H7 (cell line): Measurements from ENCODE around the gene HMCN2. TPM values are rescaled to one million over a fixed set of nuclear protein-coding genes. Genes with fewer than 3 reads are reported as not detected.
"Not testable (repeated sequence)": the region's sequence is repeated elsewhere in the genome, so short reads cannot be mapped to it uniquely, and the experiment has no call there.

ENCODE experiments used
- DNase-seq: peaks from one replicate; pipeline ENCODE4 v3.0.0; 2012
- H3K27me3 ChIP-seq: 2 replicates; pipeline ENCODE4 v1.6.0; 2011; ENCODE audit warnings: mild to moderate bottlenecking, low read length; ENCODE audit not compliant: control insufficient read depth, insufficient read depth
- H3K36me3 ChIP-seq: replicated peaks from 2 replicates; pipeline ENCODE4 v1.5.1; 2011; ENCODE audit warnings: low read length; ENCODE audit not compliant: control insufficient read depth, insufficient read depth
- H3K4me3 ChIP-seq: 2 replicates; pipeline ENCODE4 v1.5.1; 2011; ENCODE audit warnings: low read depth, mild to moderate bottlenecking, control low read depth, low read length, moderate library complexity; ENCODE audit not compliant: insufficient read depth
- total RNA-seq: library from RNA; depleted of rRNA; stranded (reverse); fragments of >200 nt; shearing (Covaris generic); gene quantifications from 2 replicates; pipeline ENCODE4 v1.2.3, GENCODE V29; 2014

The HMCN2 gene
- total RNA-seq, 1 experiment from 2014 or later = 2.3 TPM

DNA sequence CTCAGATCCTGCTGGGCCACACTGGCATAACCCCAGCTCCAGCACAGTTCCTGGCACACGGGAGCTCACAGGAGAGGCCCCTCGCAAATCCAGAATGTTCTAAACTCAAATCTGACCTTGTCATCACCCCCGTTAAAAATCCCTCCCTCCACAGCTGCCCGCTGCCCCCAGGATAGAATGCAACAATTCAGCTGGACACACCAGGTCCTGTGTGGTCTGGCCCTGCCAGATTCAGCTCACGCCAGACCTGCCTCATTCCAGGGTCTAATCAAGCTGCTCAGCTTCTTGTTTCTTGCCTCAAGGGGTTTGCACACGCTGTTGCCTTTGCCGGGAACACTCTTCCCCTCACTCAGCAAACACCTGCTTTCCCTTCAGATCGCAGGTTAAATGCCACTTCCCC is 134.2 kb downstream of the HMCN2 start:
- Histone ChIP-seq H3K27me3 (no peaks in the 10 kb centered on the region), H3K36me3 (no peaks in the 10 kb centered on the region), H3K4me3 (no peak overlapping the region)
- no peak for DNase-seq

DNA sequence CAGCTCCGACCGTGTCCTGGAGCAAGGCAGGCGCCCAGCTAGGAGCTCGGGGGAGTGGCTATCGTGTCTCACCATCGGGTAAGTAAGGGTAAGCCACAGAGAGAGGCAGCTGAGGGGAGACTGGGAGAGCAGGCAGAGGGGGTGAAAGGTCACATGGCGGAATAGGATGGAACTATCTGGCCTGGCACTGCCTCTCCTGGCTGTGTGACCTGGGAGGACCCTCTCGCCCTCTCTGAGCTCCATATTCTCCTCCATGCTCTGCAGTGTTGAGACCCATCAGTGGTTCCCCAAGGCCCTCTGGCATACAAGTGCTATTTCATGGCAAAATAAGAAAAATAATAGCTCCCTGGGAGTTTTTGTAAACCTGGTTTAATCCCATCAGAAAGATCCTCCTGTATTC is 135.3 kb downstream of the HMCN2 start:
- H3K27me3 ChIP-seq = no peaks in the 10 kb centered on the region
- no peak overlapping the region for H3K4me3 ChIP-seq
- no peaks in the 10 kb centered on the region for H3K36me3 ChIP-seq
- no peak for DNase-seq

DNA sequence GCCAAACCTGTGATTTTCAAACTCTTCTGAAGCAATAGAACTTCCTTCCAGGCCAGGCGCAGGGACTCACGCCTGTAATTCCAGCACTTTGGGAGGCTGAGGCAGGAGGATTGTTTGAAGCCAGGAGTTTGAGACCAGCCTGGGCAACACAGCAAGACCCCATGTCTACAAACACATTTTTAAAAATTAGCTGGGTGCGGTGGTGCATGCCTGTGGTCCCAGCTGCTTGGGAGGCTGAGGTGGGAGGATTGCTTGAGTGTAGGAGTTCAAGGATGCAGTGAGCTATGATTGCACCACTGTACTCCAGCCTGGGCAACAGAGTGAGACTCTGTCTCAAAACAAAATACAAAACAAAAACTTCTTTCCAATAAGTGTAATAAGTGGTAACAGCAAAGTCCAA is 136.2 kb downstream of the HMCN2 start:
- H3K27me3 ChIP-seq = not testable (repeated sequence)

DNA sequence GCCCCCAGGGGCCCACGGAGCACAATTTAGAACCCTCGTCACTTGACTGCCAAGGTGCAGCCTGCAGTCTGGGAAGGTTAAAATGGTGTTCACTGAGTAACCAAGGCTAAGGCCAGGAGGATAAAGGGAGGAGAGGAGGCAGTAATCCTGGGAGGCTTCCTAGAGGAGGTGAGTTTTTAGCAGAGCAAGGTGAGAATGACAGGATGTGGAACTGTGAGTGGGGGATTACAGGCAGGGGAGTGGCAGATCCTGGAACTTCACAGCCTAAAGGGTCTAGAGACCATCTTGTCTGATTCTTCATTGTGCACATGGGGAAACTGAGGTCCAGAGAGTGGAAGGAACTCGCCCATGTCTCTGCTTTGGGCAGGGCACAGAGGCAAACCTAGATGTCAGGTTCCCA is 136.7 kb downstream of the HMCN2 start:
- H3K27me3 ChIP-seq = no peaks in the 10 kb centered on the region
- no peak for DNase-seq
- no peak overlapping the region for H3K4me3 ChIP-seq
- H3K36me3 ChIP-seq = no peaks in the 10 kb centered on the region

More for the DNA sequence above, 136.2 kb downstream of the HMCN2 start:
- H3K36me3 ChIP-seq, DNase-seq, H3K4me3 ChIP-seq: not testable (repeated sequence)

DNA sequence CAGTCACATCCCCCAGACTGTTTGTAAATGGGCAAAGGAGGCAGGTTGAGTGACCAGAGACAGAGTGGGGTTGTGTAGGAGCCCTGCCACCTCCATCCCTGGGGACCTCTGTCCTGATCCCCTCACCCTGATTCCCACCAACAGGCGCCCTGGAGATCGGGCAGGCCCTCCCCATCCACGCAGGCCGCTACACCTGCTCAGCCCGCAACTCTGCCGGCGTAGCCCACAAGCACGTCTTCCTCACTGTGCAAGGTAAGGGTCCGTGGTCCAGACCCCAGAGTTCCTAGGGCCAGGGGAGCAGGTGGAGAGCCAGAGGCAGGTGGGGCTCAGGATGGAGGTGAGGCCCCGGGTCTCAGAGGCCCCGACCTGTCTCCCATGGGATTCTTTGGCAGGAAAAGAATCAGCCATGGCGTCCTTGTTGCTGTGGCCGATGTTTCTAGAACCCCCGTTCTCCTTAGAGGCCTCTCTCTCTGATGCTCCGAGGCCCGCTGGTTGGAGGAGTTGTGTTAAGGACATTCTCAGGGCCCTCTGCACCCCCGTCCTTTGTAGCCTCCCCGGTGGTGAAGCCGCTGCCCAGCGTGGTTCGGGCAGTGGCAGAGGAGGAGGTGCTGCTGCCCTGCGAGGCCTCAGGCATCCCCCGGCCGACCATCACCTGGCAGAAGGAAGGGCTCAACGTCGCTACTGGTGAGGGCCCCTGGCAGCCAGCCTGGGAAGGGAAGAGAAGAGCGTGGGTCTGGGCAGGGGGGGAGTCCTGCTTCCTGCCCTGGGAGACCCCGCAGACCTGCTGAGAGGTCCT is 137.3 kb downstream of the HMCN2 start:
- no peaks in the 10 kb centered on the region for H3K36me3 ChIP-seq
- DNase-seq = no peak
- no peaks in the 10 kb centered on the region for H3K27me3 ChIP-seq
- no peak overlapping the region for H3K4me3 ChIP-seq

DNA sequence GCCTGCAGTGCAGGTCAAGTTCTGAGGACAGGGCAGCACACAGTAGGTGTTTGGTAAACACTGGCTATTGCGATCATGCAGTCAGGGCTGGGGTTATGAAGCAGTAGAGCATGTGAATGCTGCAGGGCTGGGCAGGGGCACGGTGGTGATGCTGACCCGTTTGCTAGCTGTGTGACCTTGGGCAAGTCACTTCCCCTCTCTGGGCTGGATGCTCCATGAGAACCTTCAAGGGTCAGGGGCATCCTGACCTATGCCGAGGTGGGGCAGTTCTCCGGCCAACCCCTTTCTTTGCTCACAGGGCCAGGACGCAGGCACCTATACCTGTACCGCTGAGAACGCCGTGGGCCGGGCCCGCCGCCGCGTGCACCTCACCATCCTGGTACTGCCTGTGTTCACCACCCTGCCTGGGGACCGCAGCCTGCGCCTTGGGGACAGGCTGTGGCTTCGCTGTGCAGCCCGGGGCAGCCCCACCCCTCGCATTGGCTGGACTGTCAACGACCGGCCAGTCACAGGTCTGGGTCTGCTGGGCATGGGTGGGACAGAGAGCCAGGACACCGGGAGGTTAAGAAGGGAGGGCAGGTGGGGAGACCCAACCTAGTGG is 140.2 kb downstream of the HMCN2 start:
- Histone ChIP-seq H3K27me3 (no peaks in the 10 kb centered on the region), H3K36me3 (no peaks in the 10 kb centered on the region), H3K4me3 (no peak overlapping the region)
- DNase-seq = no peak

DNA sequence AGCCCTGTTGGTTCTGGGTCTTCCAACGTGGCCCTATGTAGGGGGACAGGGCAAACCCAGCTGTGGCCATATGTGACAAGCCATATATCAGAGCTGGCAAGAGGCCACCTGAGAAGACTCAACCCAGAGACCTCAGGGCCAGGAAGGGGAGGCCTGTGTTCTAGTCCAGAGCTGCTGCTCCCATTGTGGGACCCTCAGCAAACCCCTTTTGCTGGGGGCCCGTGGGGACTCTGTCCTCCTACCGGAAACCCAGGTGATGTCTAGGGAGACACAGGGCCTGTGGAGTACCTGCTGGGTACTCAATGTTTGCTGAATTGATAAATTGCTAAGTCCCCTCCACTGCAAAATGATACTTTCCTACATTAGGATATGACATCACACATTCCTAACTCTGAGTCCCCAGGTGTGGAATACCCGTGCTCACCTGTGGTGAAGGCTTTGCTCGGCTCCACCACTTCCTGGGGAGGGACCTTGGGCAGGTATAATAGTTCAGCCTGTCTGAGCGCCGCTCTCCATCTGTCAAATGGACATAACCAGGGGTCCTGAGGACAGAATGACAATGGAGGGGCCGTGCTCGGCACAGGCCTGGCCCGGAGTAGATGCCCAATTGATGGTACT is 140.8 kb downstream of the HMCN2 start:
- no peak for DNase-seq
- H3K36me3 ChIP-seq = no peaks in the 10 kb centered on the region
- H3K4me3 ChIP-seq = no peak overlapping the region

DNA sequence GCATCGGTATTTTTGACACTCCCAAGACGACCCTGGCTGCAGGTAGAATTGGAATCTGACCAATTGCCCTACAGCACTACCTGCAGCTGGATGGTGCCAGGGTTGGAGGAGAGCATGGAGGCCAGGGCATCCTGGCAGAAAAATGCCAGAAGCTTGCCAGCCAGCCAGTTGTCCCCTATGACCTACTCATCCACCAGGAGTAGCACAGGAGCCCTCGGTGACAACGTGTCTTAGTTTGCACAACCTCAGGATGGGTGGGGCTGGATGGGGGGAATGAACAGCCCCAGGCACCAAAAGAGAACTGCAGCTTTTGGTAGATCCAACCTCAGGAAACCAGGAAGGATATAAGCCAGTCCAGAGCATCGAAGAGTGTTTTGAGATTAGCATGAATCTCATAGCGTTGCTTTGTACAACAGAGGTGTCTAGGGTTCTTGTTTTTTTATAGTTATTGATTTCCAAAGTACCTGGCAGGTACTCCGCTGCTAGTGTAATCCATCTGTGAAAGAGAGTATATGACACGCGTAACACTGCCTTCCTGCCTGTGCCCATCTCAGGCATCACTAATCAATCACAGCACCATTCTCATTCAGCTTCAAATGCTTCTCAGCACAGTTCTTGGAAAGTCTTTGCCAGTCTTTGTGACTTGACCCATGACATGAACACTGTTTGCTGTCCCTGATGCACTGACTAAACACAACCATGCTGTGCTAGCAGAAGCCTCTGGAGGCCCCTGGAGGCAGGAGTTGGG is 142.5 kb downstream of the HMCN2 start:
- Histone ChIP-seq H3K27me3 (no peaks in the 10 kb centered on the region), H3K4me3 (no peak overlapping the region), H3K36me3 (no peaks in the 10 kb centered on the region)
- DNase-seq = no peak

More for the DNA sequence above, 140.8 kb downstream of the HMCN2 start:
- H3K27me3 ChIP-seq = no peaks in the 10 kb centered on the region

DNA sequence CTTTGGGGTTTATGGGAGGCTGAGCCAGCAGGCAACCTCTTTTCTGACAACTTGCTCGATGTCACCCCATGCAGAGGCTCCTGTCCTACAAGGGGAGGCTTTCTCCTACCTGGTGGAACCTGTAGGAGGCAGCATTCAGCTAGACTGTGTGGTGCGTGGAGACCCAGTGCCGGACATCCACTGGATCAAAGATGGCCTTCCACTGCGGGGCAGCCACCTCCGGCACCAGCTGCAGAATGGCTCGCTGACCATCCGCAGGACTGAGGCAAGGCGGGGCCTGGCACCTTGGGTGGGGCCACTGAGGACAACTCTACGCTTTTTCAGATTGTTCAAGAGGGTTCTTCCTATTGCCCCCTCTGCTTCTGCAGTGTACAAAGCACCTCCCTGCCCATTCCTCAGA is 143.1 kb downstream of the HMCN2 start:
- no peaks in the 10 kb centered on the region for H3K27me3 ChIP-seq
- DNase-seq = no peak
- H3K4me3 ChIP-seq = no peak overlapping the region
- H3K36me3 ChIP-seq = no peaks in the 10 kb centered on the region

DNA sequence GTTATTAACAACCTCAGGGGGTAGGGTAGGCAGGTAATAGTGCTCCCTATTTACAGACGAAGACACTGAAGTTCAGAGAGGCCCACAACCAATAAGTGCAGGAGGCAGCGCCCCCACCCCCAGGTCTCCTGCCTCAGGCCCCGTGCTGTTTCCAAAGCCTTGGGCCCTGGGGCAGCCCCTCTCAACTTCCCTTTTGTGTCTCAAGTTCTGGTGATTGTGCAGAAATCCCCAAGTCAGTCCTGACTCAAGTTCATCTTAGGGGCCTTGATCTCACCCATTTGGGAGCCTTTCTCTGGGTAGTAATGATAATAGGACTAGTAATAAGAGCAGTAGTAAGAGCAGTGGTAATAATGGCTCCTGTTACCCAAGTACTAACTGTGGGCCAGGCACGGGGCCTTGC is 143.7 kb downstream of the HMCN2 start:
- H3K27me3 ChIP-seq = no peaks in the 10 kb centered on the region
- H3K4me3 ChIP-seq = no peak overlapping the region
- no peak for DNase-seq
- H3K36me3 ChIP-seq = no peaks in the 10 kb centered on the region

DNA sequence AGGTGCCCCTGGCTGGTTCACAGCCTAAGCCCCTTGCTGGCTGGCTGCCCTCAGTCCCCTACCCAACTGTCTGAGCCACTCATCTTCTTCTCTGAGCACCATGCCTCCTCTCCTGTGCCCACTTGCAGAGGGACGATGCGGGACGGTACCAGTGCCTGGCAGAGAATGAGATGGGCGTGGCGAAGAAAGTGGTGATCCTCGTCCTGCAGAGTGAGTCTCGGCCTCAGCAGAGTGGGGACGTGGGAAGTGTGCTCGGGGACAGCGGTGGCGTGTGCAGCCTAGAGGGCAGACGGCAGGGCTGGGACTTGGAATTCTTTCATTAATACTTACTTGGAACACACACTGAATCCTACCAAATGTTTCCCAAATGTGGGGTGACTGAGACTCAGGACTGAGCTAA is 144.9 kb downstream of the HMCN2 start:
- DNase-seq = no peak
- no peak overlapping the region for H3K4me3 ChIP-seq
- no peaks in the 10 kb centered on the region for H3K36me3 ChIP-seq

DNA sequence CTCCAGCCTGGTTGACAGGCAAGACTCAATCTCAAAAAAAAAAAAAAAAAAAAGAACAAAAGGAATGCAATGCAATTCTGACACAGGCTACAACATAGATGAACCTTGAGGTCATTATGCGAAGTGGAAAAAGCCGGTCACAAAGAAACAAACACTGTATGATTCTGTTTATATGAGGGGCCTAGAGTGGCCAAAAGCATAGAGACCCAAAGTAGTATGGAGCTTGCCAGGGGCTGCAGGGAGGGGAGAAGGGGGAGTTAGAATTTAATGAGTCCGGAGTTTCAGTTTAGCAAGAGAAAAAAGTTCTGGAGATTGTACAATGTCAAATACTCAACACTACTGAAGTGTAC is 146.0 kb downstream of the HMCN2 start:
- H3K4me3 ChIP-seq = no peak overlapping the region
- no peaks in the 10 kb centered on the region for H3K36me3 ChIP-seq
- DNase-seq = no peak
- no peaks in the 10 kb centered on the region for H3K27me3 ChIP-seq

More for the DNA sequence above, 144.9 kb downstream of the HMCN2 start:
- no peaks in the 10 kb centered on the region for H3K27me3 ChIP-seq

DNA sequence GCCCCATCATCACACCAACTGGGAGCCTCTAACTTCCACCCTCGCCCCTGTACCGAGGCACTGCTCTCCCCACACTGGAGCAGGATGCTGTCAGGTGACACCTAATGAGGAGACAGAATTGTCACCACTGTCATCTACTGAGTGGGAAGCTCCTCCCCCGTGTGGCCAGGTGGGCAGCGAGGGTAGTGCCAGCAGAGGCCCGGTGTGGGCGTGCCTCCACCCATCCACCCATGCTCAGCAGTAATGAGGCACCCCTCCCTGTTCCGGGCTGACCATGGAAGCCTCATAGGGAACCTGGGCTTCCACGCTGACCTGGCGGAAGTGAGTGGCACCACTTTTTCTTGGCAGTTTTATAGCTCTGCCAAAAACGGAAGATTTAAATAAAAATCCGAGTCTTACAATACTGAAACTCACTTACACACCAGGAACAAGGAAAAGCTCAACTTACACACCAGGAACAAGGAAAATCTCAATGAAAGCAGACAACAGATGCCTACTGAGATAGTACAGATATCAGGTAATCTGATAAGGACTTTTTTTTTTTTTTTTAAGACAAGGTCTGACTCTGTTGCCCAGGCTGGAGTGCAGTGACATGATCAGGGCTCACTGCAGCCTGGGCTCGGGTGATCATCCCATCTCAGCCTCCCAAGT is 148.6 kb downstream of the HMCN2 start:
- DNase-seq = no peak
- Histone ChIP-seq H3K36me3 (no peaks in the 10 kb centered on the region), H3K27me3 (no peaks in the 10 kb centered on the region)

DNA sequence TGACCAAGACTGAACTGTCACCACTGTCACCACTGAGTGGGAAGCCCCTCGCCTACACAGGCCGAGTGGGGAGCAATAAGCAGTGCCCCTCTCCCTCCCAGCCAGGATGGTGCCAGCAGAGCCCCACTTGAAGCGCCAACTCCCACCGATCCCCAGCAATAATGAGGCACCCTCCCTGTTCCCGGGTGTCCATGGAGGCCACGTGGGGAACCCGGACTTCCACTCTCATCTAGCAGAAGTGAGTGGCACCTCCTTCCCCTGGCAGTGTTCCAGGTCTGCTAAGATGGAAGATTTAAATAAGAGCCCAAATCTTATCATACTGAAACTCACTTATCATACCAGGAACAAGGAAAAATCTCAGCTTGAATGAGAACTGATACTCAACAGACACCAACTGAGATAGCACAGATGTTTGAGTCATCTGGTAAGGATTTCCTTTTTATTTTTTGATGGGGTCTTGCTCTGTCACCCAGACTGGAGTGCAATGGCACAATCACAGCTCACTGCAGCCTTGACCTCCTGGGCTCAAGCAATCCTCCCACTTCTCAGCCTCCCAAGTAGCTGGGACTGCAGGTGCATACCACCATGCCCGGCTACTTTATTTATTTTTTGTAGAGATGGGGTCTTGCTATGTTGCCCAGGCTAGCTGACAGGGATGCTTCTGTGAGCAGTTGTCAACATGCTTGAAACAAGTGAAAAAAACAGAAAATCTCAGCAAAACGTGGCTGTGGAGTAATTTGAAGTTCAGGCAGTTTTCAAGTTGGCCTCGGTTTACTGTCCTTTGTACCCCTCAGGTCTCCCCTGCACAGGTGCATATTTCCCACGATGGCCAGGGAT is 149.6 kb downstream of the HMCN2 start:
- no peak for DNase-seq
- H3K27me3 ChIP-seq = no peaks in the 10 kb centered on the region
- H3K36me3 ChIP-seq = no peaks in the 10 kb centered on the region
- no peak overlapping the region for H3K4me3 ChIP-seq

More for the DNA sequence above, 148.6 kb downstream of the HMCN2 start:
- no peak overlapping the region for H3K4me3 ChIP-seq
